Hepatocyte (in vitro differentiated cells): ENCODE data around the gene SRCIN1.

Source experiments
- CTCF ChIP-seq: fragments of 200-600 bp; sonication (generic); IDR thresholded peaks from 2 replicates; pipeline ENCODE4 v1.5.1; 2016; ENCODE audit warnings: antibody characterized with exemption, mild to moderate bottlenecking; ENCODE audit not compliant: poor library complexity
- EZH2 ChIP-seq: fragments of 200-600 bp; sonication (generic); IDR thresholded peaks from 2 replicates; pipeline ENCODE4 v1.6.1; 2016; ENCODE audit warnings: antibody characterized with exemption, mild to moderate bottlenecking, borderline replicate concordance

GRCh38 chr17:38605411-38605840, 326 bp downstream of the SRCIN1 start:
- TF ChIP-seq CTCF (no peak), EZH2 (no peak)
